DOHH2 (cell line): ENCODE results near the gene MAP3K1.

Source experiments
- H3F3A ChIP-seq: fragments of 200-600 bp; sonication (generic), shearing (Covaris generic); 2 replicates; pipeline ENCODE4 v1.6.0; 2016; ENCODE audit warnings: antibody characterized with exemption, mild to moderate bottlenecking; ENCODE audit not compliant: control insufficient read depth, insufficient read depth
- H3K27ac ChIP-seq: fragments of 200-600 bp; sonication (generic); 2 replicates; pipeline ENCODE4 v1.5.1; 2014; ENCODE audit warnings: low read depth, mild to moderate bottlenecking, low read length, moderate library complexity
- H3K27me3 ChIP-seq: fragments of 200-600 bp; sonication (generic); 2 replicates; pipeline ENCODE4 v1.6.1; 2014; ENCODE audit warnings: mild to moderate bottlenecking, low read length, mixed read lengths; ENCODE audit not compliant: control insufficient read depth
- H3K36me3 ChIP-seq: fragments of 200-600 bp; sonication (generic); 2 replicates; pipeline ENCODE4 v1.6.1; 2014; ENCODE audit warnings: mild to moderate bottlenecking, low read length, moderate library complexity, mixed read lengths; ENCODE audit not compliant: control insufficient read depth
- H3K4me1 ChIP-seq: fragments of 200-600 bp; sonication (generic); 2 replicates; pipeline ENCODE4 v1.6.1; 2014; ENCODE audit warnings: mild to moderate bottlenecking, low read length, mixed read lengths; ENCODE audit not compliant: control insufficient read depth
- H3K4me2 ChIP-seq: fragments of 200-600 bp; sonication (generic); 2 replicates; pipeline ENCODE4 v1.6.0; 2014; ENCODE audit warnings: mild to moderate bottlenecking, low read length, moderate library complexity
- H3K4me3 ChIP-seq: fragments of 200-600 bp; sonication (generic); 2 replicates; pipeline ENCODE4 v1.5.1; 2014; ENCODE audit warnings: mild to moderate bottlenecking, low read length, mixed read lengths
- H3K79me2 ChIP-seq: fragments of 200-600 bp; sonication (generic); 2 replicates; pipeline ENCODE4 v1.6.1; 2014; ENCODE audit warnings: mild to moderate bottlenecking, low read length, mixed read lengths; ENCODE audit not compliant: control insufficient read depth
- H3K9me2 ChIP-seq: fragments of 200-600 bp; sonication (generic); replicated peaks from 2 replicates; pipeline ENCODE4 v1.6.1; 2014; ENCODE audit warnings: mild to moderate bottlenecking, low read length, mixed read lengths; ENCODE audit not compliant: control insufficient read depth
- H3K9me3 ChIP-seq: fragments of 200-600 bp; sonication (generic); 2 replicates; pipeline ENCODE4 v1.6.1; 2014; ENCODE audit warnings: antibody characterized with exemption, low read length, mixed read lengths; ENCODE audit not compliant: control insufficient read depth, insufficient read depth
- H4K20me1 ChIP-seq: fragments of 200-600 bp; sonication (generic); 2 replicates; pipeline ENCODE4 v1.6.0; 2014; ENCODE audit warnings: low read depth, mild to moderate bottlenecking, antibody characterized with exemption, low read length, moderate library complexity; ENCODE audit not compliant: control insufficient read depth, insufficient read depth
- CTCF ChIP-seq: fragments of 200-600 bp; sonication (generic); IDR thresholded peaks from one replicate; pipeline ENCODE4 v1.5.1; 2014; ENCODE audit warnings: antibody characterized with exemption, mild to moderate bottlenecking, low read depth, low read length; ENCODE audit not compliant: poor library complexity, severe bottlenecking
- EZH2phosphoT487 ChIP-seq: fragments of 200-600 bp; sonication (generic); IDR thresholded peaks from 2 replicates; pipeline ENCODE4 v1.6.1; 2017; ENCODE audit warnings: borderline replicate concordance, mild to moderate bottlenecking, antibody characterized with exemption, low read length, moderate library complexity, mixed read lengths

The MAP3K1 gene

DNA sequence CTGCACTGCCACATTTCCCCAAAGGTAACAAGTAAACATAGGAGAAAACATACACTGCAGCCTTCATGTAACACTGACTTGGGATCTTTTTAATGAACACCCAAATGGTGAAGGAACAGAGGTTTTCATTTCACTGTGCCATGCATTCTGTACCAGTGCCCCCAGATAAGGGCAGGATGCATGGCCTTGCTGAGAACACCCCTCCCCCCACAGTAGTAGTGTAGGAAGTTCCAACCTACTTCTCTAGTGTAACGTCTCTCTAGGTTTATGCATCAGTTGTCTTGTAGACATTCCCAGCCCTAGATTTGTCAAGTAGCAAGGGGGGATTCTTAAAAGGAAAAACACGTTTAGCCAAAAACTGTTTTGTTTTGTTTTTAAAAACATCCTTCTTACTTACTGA is 29.9 kb downstream of the MAP3K1 start:
- Histone ChIP-seq H3K9me2 (no peaks in the 10 kb centered on the region), H3K27ac (no peak overlapping the region), H3K4me3 (0 out of 2 replicates have a peak overlapping the region, but pooled peaks have one; percentile 13), H3K27me3 (no peaks in the 10 kb centered on the region), H3F3A (no peaks in the 10 kb centered on the region), H3K4me1 (peaks cover 32% of the 10 kb centered on the region), H3K4me2 (peak overlapping the region; percentile 9), H3K9me3 (no peaks in the 10 kb centered on the region), H4K20me1 (peaks cover 14% of the 10 kb centered on the region; the same call in 1 of the 2 replicates), H3K79me2 (peaks cover 99% of the 10 kb centered on the region), H3K36me3 (no peaks in the 10 kb centered on the region)
- TF ChIP-seq EZH2phosphoT487 = no peak
- TF ChIP-seq CTCF = no peak

DNA sequence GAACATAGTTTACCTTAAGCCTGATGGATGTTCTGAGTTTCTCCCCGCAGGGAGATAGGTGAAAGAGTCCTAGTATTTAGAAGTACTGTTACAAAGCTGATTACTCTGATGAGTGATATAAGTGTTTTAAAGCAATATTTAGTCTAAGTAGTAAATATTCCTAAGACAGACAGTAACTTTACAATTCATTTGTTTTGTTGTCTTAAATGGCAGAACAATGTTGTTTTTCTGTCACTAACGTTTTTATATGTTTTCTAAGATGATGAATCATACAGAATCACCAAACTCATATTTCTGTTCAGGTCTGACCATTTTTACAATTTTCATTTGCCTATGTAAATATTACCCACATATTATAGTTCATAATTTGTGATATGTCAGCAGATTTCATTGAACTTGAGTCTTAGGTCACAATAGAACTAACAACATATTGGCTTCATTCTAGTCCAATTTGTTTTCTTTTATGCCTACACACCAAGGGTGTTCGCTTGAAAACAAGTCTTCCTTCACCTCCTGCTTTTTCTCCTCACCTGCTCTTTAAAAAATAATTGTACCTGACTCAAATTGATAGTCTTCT is 30.6 kb downstream of the MAP3K1 start:
- Histone ChIP-seq H3F3A (no peaks in the 10 kb centered on the region), H3K4me1 (peaks cover 26% of the 10 kb centered on the region)

GRCh38 chr5:56848206-56848605 is 32.9 kb downstream of the MAP3K1 start:
- no peaks in the 10 kb centered on the region for H3K9me2 ChIP-seq
- no peak overlapping the region for H3K4me3 ChIP-seq
- no peak overlapping the region for H3K27ac ChIP-seq
- H4K20me1 ChIP-seq = peaks cover 27% of the 10 kb centered on the region
- H3F3A ChIP-seq = no peaks in the 10 kb centered on the region
- no peaks in the 10 kb centered on the region for H3K36me3 ChIP-seq
- H3K4me2 ChIP-seq = no peak overlapping the region
- TF ChIP-seq CTCF (no peak), EZH2phosphoT487 (no peak)
- H3K9me3 ChIP-seq = no peaks in the 10 kb centered on the region
- H3K79me2 ChIP-seq = peaks cover 98% of the 10 kb centered on the region
- H3K4me1 ChIP-seq = peaks cover 42% of the 10 kb centered on the region
- H3K27me3 ChIP-seq = no peaks in the 10 kb centered on the region

More for the DNA sequence above, 30.6 kb downstream of the MAP3K1 start:
- Histone ChIP-seq H3K9me3 (no peaks in the 10 kb centered on the region), H3K9me2 (no peaks in the 10 kb centered on the region), H3K4me3 (no peak overlapping the region), H3K36me3 (no peaks in the 10 kb centered on the region), H3K4me2 (no peak overlapping the region), H4K20me1 (peaks cover 17% of the 10 kb centered on the region; the same call in 1 of the 2 replicates), H3K79me2 (peaks cover 99% of the 10 kb centered on the region), H3K27me3 (no peaks in the 10 kb centered on the region), H3K27ac (no peak overlapping the region)
- no peak for TF ChIP-seq CTCF
- TF ChIP-seq EZH2phosphoT487 = no peak
